Fibroblast of villous mesenchyme (primary cell): ENCODE measurements around the gene CARNS1. TPM values are rescaled to one million over a fixed set of nuclear protein-coding genes. Genes with fewer than 3 reads are reported as not detected.

Experiments
- DNase-seq: peaks from one replicate; pipeline ENCODE4 v3.0.0-alpha.2; 2010; ENCODE audit warnings: low read depth
- H3K4me3 ChIP-seq: 2 replicates; pipeline ENCODE4 v1.5.1; 2011; ENCODE audit warnings: low read depth, mild to moderate bottlenecking, low read length
- total RNA-seq: library from RNA; depleted of rRNA; stranded (reverse); fragments of >200 nt; gene quantifications from 2 replicates; pipeline ENCODE4 v1.2.3, GENCODE V29; 2012
- TF ChIP-seq, protein P1 (sequence below): IDR thresholded peaks from 2 replicates; pipeline ENCODE4 v1.5.1; 2012; ENCODE audit warnings: low read depth, mild to moderate bottlenecking, low read length; ENCODE audit not compliant: insufficient read depth

The CARNS1 gene
- total RNA-seq, 1 donor, result not detected

DNA sequence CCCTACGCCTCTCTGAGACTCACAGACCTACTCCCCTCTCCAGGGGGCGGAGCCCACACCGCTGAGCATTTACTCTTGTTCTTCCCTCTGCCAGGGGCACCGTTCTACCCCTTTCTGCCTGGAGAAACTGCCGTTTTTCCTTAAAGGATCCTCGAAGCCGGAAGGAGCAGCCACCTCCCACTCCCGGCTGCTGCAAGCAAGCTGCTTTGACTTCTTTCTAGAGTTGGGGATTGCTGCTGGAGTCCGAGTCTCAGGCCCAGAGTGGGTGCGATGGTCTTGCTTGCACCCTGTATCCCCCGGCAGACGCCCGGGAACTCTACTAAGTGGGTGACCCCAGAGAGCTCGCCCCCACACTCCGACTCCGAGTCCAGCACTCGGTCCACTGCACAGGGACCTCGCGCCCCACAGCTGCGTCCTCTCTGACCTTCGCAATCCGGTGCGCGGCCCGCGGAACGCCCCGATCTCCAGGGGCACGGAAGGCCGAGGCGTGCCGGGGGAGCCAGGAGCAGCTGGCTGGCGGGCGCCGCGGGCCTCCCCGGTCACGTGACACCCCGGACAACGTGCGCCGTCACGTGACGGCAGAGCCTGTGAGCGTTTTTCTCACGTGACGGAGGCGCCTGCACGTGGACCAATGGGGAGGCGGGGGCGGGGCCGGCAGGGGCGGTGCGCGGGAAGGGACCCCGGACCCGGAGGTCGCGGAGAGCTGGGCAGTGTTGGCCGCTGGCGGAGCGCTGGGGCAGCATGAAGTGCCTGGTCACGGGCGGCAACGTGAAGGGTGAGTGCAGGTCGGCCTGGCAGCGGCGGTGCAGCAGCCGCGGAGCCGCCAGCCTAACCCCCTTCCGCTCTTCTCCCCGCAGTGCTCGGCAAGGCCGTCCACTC is 23.9 kb upstream of the CARNS1 start, which contains the start of gene RAD9A:
Gene RAD9A, plus strand, starts transcription at position 683 of the 879 bp plus-strand sequence. Its CDS starts 59 bp downstream, at position 742.
- DNase-seq, result peak; percentile 94
- peak within 1 kb of the TSS; percentile 88 for H3K4me3 ChIP-seq
- TF ChIP-seq, protein P1, sequence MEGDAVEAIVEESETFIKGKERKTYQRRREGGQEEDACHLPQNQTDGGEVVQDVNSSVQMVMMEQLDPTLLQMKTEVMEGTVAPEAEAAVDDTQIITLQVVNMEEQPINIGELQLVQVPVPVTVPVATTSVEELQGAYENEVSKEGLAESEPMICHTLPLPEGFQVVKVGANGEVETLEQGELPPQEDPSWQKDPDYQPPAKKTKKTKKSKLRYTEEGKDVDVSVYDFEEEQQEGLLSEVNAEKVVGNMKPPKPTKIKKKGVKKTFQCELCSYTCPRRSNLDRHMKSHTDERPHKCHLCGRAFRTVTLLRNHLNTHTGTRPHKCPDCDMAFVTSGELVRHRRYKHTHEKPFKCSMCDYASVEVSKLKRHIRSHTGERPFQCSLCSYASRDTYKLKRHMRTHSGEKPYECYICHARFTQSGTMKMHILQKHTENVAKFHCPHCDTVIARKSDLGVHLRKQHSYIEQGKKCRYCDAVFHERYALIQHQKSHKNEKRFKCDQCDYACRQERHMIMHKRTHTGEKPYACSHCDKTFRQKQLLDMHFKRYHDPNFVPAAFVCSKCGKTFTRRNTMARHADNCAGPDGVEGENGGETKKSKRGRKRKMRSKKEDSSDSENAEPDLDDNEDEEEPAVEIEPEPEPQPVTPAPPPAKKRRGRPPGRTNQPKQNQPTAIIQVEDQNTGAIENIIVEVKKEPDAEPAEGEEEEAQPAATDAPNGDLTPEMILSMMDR, result no peak

GRCh38 chr11:67392183-67392715 is 23.2 kb upstream of the CARNS1 start:
- peak overlapping the region; percentile 88 for H3K4me3 ChIP-seq
- DNase-seq, result no peak
- TF ChIP-seq, protein P1, result no peak

DNA sequence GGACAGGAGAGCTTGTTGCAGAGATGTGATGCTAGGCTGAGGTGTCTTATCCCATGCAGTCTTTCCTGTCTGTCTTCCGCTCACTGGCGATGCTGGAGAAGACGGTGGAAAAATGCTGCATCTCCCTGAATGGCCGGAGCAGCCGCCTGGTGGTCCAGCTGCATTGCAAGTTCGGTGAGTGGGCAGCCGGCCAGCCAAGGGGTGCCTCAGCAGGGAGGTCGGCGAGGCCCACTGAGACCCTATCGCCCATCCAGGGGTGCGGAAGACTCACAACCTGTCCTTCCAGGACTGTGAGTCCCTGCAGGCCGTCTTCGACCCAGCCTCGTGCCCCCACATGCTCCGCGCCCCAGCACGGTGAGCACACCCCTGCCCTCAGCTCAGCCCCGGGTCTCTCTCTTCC is 22.0 kb upstream of the CARNS1 start:
- TF ChIP-seq, protein P1, result no peak
- no peak overlapping the region for H3K4me3 ChIP-seq
- no peak for DNase-seq

- TF ChIP-seq, protein P1, result no peak
- H3K4me3 ChIP-seq, result no peak overlapping the region
- DNase-seq, result no peak
Observed at GRCh38 chr11:67393990-67394389, 21.5 kb upstream of the CARNS1 start.

DNA sequence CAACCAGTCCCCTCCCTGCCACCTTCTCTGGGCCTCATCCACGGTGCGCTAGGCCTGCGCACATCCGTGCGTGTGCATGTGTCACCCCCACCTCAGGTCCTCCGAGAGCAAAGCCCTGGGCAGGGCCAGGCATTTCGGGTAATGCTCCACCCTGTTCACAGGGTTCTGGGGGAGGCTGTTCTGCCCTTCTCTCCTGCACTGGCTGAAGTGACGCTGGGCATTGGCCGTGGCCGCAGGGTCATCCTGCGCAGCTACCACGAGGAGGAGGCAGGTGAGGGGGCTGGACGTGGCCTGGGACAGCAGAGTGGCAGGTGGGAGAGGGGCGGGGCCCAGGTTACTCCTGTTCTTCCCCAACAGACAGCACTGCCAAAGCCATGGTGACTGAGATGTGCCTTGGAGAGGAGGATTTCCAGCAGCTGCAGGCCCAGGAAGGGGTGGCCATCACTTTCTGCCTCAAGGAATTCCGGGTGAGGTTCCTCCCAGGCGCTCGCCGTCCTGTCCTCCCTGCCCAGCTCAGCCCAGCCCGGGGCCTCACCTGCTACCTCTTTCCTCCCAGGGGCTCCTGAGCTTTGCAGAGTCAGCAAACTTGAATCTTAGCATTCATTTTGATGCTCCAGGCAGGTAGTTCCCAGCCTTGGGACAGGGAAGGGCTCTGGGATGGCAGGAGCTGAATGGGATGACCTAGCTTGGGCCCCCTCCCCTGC is 19.8 kb upstream of the CARNS1 start:
- H3K4me3 ChIP-seq, result no peak overlapping the region
- no peak for DNase-seq
- TF ChIP-seq, protein P1, result no peak

DNA sequence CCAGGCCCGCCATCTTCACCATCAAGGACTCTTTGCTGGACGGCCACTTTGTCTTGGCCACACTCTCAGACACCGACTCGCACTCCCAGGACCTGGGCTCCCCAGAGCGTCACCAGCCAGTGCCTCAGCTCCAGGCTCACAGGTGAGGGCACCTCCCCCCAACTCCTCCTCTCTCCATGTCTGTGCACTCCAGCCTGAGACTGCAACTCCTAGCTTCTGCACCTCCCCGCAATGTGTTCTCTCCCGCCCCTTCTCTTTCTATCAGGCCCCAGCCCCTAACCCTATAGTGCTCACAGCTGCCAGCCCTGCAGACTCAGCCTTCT is 19.3 kb upstream of the CARNS1 start:
- H3K4me3 ChIP-seq, result no peak overlapping the region
- TF ChIP-seq, protein P1, result no peak
- no peak for DNase-seq
